T follicular helper cell (primary cell): ENCODE measurements around the gene TRIM37.
"Not testable (repeated sequence)": the region's sequence is repeated elsewhere in the genome, so short reads cannot be mapped to it uniquely, and the experiment has no call there.

Experiments used
- DNase-seq: peaks from one replicate; pipeline ENCODE4 v3.0.0-alpha.2; 2020; ENCODE audit warnings: low read depth
- total RNA-seq, 2 experiments: gene quantifications; one replicate each; lab custom pipeline; 2026; lab: John Stamatoyannopoulos, UW

The TRIM37 gene, protein sequence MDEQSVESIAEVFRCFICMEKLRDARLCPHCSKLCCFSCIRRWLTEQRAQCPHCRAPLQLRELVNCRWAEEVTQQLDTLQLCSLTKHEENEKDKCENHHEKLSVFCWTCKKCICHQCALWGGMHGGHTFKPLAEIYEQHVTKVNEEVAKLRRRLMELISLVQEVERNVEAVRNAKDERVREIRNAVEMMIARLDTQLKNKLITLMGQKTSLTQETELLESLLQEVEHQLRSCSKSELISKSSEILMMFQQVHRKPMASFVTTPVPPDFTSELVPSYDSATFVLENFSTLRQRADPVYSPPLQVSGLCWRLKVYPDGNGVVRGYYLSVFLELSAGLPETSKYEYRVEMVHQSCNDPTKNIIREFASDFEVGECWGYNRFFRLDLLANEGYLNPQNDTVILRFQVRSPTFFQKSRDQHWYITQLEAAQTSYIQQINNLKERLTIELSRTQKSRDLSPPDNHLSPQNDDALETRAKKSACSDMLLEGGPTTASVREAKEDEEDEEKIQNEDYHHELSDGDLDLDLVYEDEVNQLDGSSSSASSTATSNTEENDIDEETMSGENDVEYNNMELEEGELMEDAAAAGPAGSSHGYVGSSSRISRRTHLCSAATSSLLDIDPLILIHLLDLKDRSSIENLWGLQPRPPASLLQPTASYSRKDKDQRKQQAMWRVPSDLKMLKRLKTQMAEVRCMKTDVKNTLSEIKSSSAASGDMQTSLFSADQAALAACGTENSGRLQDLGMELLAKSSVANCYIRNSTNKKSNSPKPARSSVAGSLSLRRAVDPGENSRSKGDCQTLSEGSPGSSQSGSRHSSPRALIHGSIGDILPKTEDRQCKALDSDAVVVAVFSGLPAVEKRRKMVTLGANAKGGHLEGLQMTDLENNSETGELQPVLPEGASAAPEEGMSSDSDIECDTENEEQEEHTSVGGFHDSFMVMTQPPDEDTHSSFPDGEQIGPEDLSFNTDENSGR
- 53.2 to 66.2 reads per million in 2 experiments for total RNA-seq

DNA sequence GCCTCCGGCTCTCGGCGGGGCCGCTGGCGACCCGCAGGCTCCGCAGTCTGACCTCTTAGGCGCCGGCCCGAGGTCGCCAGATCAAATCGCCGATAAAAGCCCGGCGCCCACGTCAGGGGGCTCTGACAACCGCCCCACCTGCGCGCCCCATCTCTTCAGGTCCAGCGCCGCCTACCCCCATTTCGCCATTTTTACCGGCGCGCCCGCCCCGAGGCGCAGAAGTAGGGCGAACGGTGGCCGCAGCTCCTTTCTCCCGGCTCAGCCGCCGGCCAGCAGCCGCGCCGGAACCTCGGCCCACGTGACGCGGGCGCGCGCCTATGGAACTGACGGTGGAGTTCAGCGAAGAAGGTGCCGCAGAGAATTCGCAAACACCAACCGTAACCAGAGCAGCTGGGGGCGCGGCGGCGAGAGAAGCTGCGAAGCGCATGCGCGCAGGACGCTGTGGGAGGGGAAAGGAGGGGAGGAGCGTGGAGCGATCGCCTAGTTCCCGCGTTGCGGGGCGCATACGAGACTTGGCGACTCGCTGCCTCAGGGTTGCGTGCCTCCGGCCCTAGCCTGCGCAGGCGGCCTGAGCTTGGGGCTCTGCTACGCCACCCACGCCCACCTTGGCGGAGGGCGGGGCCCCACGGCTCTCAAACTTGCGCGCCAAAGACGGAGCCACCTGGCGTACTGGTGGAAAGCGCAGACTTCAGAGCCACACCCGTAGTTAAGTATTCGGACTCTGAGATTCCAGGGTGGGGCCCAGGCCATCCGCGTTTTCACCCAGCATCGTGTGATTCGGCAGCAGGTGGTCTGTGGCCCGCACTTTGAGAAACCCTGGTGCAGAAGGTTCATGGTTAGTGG is at the start of gene TRIM37:
TSS of gene TRIM37 (minus strand) at position 418 of the 843 bp plus-strand sequence. CDS start 419 bp downstream, outside the sequence.
- DNase-seq = peak; percentile 98

DNA sequence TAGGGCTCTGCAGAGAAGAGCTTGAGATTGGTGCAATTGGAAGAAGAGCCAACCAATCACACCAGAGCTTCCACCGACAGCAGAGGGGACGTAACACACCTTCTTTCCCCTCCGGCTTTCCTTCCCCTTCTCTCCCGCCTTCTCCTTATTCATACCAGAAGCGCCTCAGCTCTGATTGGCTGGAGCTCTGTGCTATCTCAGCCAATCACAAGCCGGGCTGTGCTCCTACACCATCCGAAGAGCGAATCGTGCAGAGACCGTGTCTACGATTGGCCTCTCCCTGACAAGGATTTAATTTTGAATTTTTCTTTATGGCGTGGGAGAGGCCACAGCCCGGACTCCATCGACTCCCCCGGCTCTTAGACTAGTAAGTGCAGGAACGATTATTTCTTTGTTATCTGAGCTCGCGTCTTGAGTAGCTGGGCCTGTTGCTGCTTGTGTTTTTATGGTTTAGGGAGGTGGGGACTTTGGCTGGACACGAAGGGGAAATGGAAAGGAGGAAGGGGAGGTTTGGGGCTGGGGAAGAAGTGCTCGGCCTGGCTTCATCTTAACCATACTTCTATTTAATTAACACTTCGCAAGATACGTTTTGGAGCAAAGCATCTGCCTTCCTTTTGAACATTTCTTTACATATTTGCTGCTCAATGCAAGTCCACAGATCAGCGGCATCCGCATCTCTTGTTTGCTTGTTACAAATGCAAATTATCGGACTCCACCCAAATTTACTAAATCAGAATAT is 48.9 kb upstream of the TRIM37 start, which contains the start of gene PRR11:
TSS of gene PRR11 (plus strand) at position 308 of the 739 bp plus-strand sequence. CDS start 14,007 bp downstream, outside the sequence.
- DNase-seq = peak; percentile 92

DNA sequence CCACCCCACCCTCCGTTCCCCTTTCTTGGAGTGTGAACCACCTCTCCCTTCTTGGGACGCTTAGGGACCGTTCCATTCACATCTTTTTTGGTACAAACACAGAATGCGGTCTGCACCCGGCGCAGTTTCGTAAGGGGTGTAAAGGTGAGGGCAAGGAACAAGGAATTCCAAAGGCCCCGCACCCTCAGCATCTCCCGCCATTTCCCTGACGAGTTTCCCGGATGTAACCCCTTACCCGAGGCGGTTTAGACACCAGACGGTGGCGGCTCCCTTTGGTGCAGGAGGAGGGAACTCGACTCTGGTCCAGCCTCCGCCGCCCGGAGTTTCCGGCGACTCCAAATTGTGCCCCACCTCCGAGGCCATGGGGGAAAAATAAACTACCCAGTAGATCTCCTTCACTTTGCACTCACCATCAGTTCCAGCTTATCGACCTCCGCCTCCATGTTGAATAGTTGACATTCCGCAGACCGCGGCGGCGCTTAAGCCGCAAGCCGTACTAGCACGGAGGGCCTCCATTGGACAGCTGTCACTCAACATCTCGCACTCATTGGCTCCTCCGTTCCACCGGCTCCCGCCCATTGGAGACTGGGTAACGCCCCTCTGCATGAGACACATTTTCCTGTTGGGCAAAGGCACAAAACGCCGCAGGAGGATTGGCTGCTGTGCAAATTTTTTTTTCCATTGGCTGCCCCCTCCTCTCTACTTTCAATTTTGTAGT is 48.2 kb upstream of the TRIM37 start, which contains the start of gene SKA2:
TSS of gene SKA2 (minus strand) at position 466 of the 718 bp plus-strand sequence. CDS start at position 443, 23 bp downstream.
- peak; percentile 95 for DNase-seq

DNA sequence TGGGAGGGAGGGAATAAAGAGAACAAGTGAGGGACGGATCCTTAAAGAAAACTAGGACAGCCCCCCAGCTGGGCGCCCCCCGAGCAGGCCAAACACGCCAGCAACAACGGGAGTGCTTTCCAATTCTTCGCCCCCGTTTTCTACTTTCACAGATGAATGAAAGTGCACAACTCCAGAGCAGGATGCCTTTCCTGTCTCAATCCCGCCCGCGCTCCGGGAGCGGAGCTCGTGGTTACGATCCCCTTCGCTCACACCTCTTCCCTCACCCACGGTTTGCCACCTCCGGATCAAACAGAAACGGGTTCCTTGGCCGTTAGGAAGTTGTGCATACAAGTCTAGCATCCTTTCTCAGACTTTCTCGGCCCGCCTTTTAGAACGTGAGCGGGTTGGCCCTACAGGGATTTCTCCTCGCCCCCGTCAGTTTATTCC is 47.6 kb upstream of the TRIM37 start:
- DNase-seq = peak; percentile 8

DNA sequence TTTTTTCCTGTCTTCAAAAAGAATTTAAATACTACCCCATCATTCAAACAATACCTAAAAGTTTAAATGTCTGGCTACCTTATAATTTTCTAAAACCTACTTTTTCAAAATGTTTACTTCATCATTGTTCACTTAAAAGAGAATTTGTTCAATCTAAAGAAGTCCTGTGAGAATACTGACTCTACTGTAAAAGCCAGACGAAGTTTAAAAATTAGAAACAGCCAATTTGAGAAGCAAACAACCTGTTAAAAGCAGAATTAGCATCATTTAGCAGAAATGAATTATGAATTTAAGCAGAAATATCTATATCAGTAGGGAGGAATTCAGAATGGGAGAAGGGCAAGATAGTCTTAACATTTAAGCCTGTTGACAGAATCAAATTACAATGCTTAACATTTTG is 46.2 kb upstream of the TRIM37 start:
- DNase-seq = no peak

DNA sequence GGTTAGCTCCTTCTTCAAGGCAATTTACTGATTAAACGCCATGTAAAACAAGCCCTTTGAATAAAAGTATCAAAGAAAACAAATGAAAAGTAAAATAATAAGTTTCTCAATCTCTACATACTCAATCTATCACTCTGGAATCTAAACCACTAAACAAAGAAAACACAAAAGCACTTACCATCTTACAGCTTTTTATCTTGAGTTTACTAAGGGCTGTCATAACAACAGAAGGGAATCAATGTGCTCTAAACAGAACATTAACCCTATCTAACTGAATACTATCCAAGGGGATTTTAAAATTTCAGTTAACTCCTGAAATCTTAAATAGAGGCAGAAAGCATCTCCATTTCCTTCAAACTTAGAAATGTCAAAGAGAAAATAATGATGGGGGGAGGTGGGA is 44.9 kb upstream of the TRIM37 start:
- DNase-seq = no peak

DNA sequence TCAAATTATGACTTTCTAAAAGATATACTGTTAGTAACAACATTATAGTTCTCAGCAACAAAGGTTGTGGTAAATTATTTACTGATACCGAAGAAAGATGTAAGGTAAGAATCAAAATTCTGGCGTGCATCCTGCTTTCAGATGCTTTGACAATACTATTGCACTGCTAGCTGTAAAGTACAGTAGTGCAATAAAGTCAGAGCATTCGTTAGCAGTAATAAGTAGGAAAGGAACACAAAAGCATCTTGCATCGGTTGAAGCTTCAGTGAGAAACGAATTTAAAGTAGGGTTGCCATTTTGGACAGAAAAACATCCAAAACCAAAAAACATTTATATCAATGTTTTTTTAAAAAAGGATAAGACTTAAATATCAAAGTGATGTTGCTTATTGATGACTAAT is 44.3 kb upstream of the TRIM37 start:
- DNase-seq = no peak

DNA sequence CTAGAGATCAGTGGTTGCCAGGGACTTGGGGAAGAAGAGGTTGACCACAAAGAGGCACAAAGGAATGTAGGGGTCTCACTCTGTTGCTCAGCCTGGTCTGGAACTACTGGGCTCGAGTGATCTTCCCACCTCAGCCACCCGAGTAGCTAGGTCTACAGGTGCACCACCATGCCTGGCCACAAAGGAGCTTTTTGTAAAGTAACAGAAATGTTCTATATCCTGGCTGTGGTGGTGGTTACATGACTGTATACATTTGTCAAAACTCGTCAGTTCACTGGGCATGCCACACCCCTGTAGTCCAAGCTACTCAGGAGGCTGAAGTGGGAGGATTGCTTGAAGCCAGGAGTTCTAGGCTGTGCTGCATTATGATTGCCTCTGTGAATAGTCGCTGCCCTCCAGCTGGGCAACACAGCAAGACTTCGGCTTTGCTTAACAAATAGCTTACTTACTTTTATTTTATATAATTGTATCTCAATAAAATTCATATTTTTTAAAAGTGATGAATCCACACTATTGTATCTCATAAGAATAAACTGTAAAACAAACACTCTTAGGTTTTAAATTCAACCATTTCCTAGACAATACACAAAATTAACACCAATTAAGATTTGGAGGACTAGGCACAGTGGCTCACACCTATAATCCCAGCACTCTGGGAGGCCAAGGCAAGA is 43.3 kb upstream of the TRIM37 start:
- DNase-seq = no peak

DNA sequence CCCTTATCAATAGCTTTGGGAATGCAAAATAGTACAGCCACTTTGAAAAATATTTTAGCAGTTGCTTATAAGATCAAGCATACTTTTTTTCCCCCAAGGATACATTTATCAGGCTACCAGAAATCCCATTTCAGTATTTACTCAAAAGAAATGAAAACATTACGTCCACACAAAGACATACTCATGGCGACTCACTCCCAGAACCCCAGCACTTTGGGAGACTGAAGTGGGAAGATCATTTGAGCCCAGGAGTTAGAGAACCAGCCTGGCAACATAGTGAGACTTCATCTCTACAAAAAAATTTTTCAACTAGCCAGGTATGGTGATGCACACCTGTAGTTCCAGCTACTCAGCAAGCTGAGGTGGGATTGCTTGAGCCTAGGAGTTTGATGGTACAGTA is 42.4 kb upstream of the TRIM37 start:
- DNase-seq = no peak

DNA sequence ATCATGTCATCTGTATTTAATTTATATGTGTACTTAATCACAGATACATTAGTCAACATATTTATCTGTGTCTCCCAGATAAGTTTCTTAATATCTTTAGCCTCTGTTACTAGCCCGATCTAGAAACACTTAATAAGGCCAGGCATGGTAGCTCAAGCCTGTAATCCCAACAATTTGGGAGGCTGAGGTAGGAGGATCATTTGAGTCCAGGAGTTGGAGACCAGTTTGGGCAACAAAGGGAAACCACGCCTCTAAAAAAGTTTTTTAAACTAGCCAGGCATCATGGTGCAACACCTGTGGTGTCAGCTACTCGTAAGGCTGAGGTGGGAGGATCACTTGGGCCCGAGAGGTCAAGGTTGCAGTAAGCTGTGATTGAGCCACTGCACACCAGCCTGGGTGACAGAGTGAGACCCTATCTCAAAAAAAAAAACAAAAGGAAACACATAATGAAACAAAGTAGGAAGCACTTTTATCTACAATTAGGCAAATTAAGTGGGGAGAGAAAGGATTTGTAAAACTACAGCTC is 39.0 kb upstream of the TRIM37 start:
- no peak for DNase-seq

DNA sequence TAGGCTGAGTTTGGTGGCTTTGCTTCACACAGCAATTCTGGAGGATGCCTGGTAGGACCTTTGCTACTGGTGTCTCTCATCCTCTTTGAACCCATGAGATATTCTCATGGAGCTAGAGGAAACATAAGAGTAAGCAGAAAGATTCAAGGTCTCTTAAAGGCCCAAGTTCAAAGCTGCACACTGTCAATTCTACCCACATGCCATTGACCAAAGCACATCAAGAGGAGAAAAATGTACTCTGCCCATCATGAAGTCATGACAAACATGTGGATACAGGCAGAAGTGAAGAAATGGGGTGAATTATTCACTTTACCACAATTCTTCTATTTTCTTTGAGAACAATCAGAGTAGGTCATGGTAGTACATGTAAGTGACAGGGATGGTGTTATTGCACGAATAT is 35.2 kb upstream of the TRIM37 start:
- DNase-seq = no peak

DNA sequence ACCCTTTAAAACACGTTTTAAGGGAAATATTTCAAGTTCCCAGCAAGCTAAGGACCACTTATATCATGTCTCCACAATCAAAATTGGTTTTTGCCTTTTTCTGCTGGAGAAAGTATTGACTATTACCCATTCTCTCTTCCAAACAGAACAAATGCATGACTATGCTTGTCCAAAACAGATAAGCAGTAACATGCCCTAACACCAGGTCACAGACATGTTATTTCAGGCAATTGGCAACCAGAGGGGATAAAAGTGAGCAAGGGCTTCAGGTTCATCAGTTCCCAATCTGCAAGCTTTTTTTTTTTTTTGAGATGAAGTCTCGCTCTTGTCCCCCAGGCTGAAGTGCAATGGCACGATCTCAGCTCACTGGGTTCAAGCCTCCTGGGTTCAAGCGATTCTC is 33.3 kb upstream of the TRIM37 start:
- DNase-seq = no peak

DNA sequence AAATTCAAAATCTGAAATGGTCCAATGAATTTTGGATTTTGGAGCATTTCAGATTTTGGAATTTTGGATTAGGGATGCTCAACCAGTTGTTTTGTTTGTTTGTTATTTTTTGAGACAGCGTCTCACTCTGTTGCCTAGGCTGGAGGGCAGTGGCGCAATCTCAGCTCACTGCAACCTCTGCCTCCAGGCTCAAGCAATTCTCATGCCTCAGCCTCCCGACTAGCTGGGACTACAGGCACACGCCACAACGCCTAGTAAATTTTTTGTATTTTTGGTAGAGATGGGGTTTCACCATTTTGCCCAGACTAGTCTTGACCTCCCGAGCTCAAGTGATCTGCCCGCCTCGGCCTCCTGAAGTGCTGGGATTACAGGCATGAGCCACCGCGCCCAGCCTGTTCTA is 31.7 kb upstream of the TRIM37 start:
- not testable (repeated sequence) for DNase-seq

DNA sequence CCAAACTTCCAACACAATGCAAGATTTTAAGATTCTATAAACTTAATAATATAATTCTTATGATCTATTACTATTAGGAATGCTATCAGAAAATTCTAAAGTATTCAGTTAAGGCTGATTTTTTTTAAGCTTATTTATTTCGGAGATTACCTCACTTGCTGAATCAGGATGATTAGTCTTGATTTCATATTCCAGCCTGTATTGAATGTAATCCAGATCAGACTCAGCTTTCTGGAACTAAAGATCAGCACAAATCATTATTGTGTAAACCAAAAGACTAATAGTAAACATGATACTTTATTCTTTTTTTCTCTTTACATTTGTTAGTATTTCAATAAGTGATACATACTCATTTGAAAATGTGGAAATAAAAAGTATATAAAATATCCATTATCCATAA is 24.5 kb upstream of the TRIM37 start:
- no peak for DNase-seq

DNA sequence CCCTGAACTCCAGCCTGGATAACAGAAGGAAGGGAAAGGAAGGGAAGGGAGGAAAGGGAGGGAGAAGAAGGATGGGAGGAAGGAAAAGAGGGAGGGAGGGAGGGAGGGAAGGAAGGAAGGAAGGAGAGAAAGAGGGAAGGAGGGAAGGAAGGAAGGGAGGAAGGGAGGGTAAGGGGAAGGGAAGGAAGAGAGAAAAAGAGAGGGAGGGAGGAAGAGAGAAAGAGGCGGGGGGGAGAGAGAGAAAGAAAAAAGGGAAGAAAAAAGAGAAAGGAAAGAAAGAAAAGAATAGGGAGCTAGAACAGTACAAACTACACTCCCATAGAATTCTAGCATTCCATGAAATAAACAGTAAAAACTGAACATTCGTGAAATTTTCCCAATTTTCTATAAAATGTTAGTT is 23.1 kb upstream of the TRIM37 start:
- no peak for DNase-seq

DNA sequence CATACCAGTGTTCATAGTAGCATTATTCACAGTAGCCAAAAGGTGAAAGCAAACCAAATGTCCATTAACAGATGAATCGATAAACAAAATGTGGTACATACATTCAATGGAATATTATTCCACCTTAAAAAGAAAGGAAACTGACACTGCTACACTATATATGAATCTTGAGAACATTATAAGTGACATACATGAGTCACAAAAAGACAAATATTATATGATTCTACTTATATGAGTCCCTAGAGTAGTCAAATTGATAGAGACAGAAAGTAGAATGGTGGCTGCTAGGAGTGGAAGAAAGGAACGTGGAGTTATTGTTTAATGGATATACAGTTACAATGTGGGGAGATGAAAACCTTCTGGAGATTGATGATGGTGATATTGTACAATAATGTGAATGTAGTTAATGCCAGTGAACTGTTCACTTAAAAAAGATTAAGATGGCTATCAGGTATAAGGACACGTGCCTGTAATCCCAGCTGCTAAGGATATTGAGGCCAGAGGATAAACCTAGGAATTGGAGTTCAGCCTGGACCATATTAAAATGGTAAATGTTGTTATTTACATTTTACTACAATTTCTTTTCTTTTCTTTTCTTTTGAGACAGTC is 20.2 kb upstream of the TRIM37 start:
- no peak for DNase-seq

DNA sequence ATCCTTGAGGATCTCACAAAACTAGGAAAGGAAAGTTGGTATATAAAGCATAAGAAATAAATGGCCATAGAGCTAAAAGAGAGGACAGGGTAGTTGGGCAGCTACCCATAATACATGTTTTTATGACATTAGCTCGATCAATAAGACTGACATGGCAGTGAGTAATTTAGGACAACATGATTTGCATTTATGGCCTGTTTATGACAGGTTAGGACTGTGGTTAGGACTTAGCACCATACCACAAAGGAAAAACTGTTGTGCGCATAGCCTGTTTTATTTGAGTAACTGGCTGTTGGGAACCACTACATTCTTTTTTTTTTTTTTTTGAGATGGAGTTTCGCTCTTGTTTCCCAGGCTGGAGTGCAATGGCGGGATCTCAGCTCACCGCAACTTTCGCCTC is 18.0 kb upstream of the TRIM37 start:
- no peak for DNase-seq

DNA sequence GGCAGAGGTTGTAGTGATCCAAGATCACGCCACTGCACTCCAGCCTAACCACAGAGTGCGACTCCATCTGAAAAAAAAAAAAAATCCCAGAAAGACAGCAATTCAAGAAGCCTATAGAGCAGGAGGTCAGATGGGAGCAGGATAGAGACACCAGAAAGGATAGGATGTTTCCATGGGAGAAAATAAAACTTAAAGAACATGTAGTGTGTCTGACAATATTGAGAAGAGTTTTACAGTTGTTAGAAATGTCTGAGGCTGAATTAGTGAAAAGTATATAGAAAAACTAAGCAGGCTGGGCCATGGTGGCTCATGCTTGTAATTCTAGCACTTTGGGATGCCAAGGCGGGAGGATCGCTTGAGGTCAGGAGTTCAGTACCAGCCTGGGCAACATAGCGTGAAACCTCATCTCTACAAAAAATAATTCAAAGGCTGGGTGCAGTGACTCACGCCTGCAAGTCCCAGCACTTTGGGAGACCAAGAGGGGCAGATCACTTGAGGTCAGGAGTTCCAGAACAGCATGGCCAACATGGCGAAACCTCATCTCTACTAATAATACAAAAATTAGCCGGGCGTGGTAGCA is 15.3 kb upstream of the TRIM37 start:
- no peak for DNase-seq
